Measurements from ENCODE around the gene GATAD2B.

- TF ChIP-seq CTCF (IDR thresholded peaks at IDR 0.05) (no peak), POLR2A (IDR thresholded peaks at IDR 0.05) (no peak)
Measured at GRCh38 chr1:153888533-153888932, 34.2 kb downstream of the GATAD2B start.
